T-cell (primary cell): ENCODE results near the gene PLAAT3. TPM values are rescaled to one million over a fixed set of nuclear protein-coding genes. Genes with fewer than 3 reads are reported as not detected.

Experiments
- ATAC-seq, 4 experiments: fragments of 200-7000 bp in 3 of 4; fragments of 150-1000 bp in 1 of 4; cut with Tn5 transposase; replicated peaks in 1 of 4; 1 replicate in 3 of 4; 2 replicates in 1 of 4; pipeline ENCODE4 v1.10.0; 2021; ENCODE audit warnings: moderate library complexity in 3 of 4, mild to moderate bottlenecking in 2 of 4, moderate number of reproducible peaks in 1 of 4
- CTCF ChIA-PET, 2 donors: fragments of 300-600 bp; sonication (Branson Sonifier 250); formaldehyde crosslinking; loops; one replicate each; lab custom pipeline; 2022; ENCODE audit warnings: antibody characterized with exemption in 2 of 2; lab: Charles Lee
- POLR2A ChIA-PET, 2 donors: fragments of 300-600 bp; sonication (Branson Sonifier 250); formaldehyde crosslinking; loops; one replicate each; lab custom pipeline; 2022; ENCODE audit warnings: antibody characterized with exemption in 2 of 2; lab: Charles Lee
- DNase-seq, 35 experiments: peaks; one replicate each; pipeline versions ENCODE4 v3.0.0 to v3.0.0-alpha.2; 2013 to 2023
- H3K27ac ChIP-seq: one replicate; pipeline ENCODE4 v1.5.1; 2013; ENCODE audit warnings: low read length
- H3K27me3 ChIP-seq, 2 experiments: replicated peaks in 1 of 2; 1 replicate in 1 of 2; 2 replicates in 1 of 2; pipeline versions ENCODE4 v1.6.1 to v1.7.0; 2013; ENCODE audit warnings: low read length in 1 of 2, mixed read lengths in 1 of 2; ENCODE audit not compliant: control insufficient read depth in 2 of 2, insufficient read depth in 2 of 2; ENCODE audit errors: extremely low read depth in 1 of 2
- H3K36me3 ChIP-seq, 2 donors: 1 replicate in 1 of 2; 2 replicates in 1 of 2; pipeline versions ENCODE4 v1.6.1 to v1.7.0; 2013; ENCODE audit warnings: low read length in 1 of 2; ENCODE audit not compliant: control insufficient read depth in 2 of 2, insufficient read depth in 1 of 2; ENCODE audit errors: extremely low read depth in 1 of 2
- H3K4me1 ChIP-seq, 2 experiments: 1 replicate in 1 of 2; 2 replicates in 1 of 2; pipeline versions ENCODE4 v1.6.1 to v1.7.0; 2013; ENCODE audit warnings: low read length in 2 of 2, mixed read lengths in 1 of 2; ENCODE audit not compliant: insufficient read depth in 2 of 2, control insufficient read depth in 1 of 2; ENCODE audit errors: extremely low read depth in 1 of 2
- H3K4me3 ChIP-seq, 2 donors: 1 replicate in 1 of 2; 2 replicates in 1 of 2; pipeline versions ENCODE4 v1.5.1 to v1.7.0; 2013; ENCODE audit warnings: mild to moderate bottlenecking in 2 of 2, low read length in 1 of 2, moderate library complexity in 1 of 2; ENCODE audit not compliant: control insufficient read depth in 1 of 2; ENCODE audit errors: extremely low read depth in 1 of 2
- H3K9me3 ChIP-seq: 2 replicates; pipeline ENCODE4 v1.7.0; 2013
- H3K27ac Mint-ChIP-seq, 2 donors: one replicate each; pipeline ENCODE4 v1.8.0; 2020 to 2021; ENCODE audit warnings: mild to moderate bottlenecking in 2 of 2, mixed read lengths in 2 of 2
- H3K27me3 Mint-ChIP-seq, 2 donors: one replicate each; pipeline ENCODE4 v1.8.0; 2021 to 2022; ENCODE audit warnings: mixed read lengths in 2 of 2
- H3K36me3 Mint-ChIP-seq: one replicate; pipeline ENCODE4 v1.8.0; 2021; ENCODE audit warnings: mixed read lengths
- H3K4me1 Mint-ChIP-seq, 3 donors: one replicate each; pipeline ENCODE4 v1.8.0; 2020 to 2022; ENCODE audit warnings: mixed read lengths in 3 of 3, mild to moderate bottlenecking in 1 of 3
- H3K4me3 Mint-ChIP-seq, 3 donors: one replicate each; pipeline ENCODE4 v1.8.0; 2020 to 2022; ENCODE audit warnings: mild to moderate bottlenecking in 3 of 3, mixed read lengths in 3 of 3, moderate library complexity in 3 of 3
- H3K9me3 Mint-ChIP-seq, 3 donors: one replicate each; pipeline ENCODE4 v1.8.0; 2020 to 2022; ENCODE audit warnings: mixed read lengths in 3 of 3
- WGBS: methylation state at CpG from one replicate; pipeline ENCODE4 v1.1.5; 2013; ENCODE audit warnings: missing lambda C conversion rate; ENCODE audit not compliant: insufficient coverage; 5-methylcytosine and 5-hydroxymethylcytosine counted together
- total RNA-seq, 35 experiments: library from RNA in 6 of 35; stranded (reverse) in 6 of 35; fragments of 120-200 nt in 1 of 35; gene quantifications; one replicate each; pipeline versions ENCODE4 v1.2.1 to v1.2.4 and lab custom pipeline; 2013 to 2026

PLAAT3 gene
- total RNA-seq, 5 donors from 2014 or later (not counting 1 experiment from before 2014, with no cell fraction given): 3.7 to 10.0 (median 6.0) TPM

GRCh38 chr11:63612181-63612580 is 2.1 kb downstream of the PLAAT3 start:
- Histone ChIP-seq H3K9me3 (no peaks in the 10 kb centered on the region), H3K36me3 (no peaks in the 10 kb centered on the region), H3K27ac (no peak overlapping the region), H3K4me1 (peaks cover 0 to 15% of the 10 kb centered on the region in 2 experiments), H3K27me3 (peaks cover 0 to 5% of the 10 kb centered on the region in 2 experiments), H3K4me3 (no peak overlapping the region)
- no peaks in the 10 kb centered on the region for H3K36me3 Mint-ChIP-seq
- CTCF ChIA-PET: interaction anchor here in 1 of 2 donors (0.7 kb wide), 1 partner anchor 76 kb away, joined by 3 read pairs; the partner anchor contains the start of gene PLAAT4
- ATAC-seq (no peak), DNase-seq (no peak)
- no peaks in the 10 kb centered on the region for H3K9me3 Mint-ChIP-seq
- no peak overlapping the region for H3K4me3 Mint-ChIP-seq
- H3K4me1 Mint-ChIP-seq: peaks cover 21 to 23% (median 23%) of the 10 kb centered on the region in 3 donors
- POLR2A ChIA-PET: no interaction called here
- H3K27me3 Mint-ChIP-seq: no peaks in the 10 kb centered on the region
- H3K27ac Mint-ChIP-seq: no peak overlapping the region

- CTCF ChIA-PET: no interaction called here
- H3K27ac Mint-ChIP-seq: peak overlapping the region in 1 of 2 donors; percentile 44
- no peak overlapping the region for H3K4me3 Mint-ChIP-seq
Observed at GRCh38 chr11:63611395-63611747, 2.9 kb downstream of the PLAAT3 start.

GRCh38 chr11:63610604-63611394 is 3.4 kb downstream of the PLAAT3 start:
- Histone ChIP-seq H3K27ac (no peak overlapping the region), H3K36me3 (no peaks in the 10 kb centered on the region), H3K4me1 (peaks cover 0 to 15% of the 10 kb centered on the region in 2 experiments), H3K4me3 (no peak overlapping the region), H3K27me3 (peaks cover 0 to 5% of the 10 kb centered on the region in 2 experiments), H3K9me3 (no peaks in the 10 kb centered on the region)
- 88% methylated on average over 7 of the region's 14 CpGs for WGBS
- H3K4me3 Mint-ChIP-seq: no peak overlapping the region
- H3K36me3 Mint-ChIP-seq: no peaks in the 10 kb centered on the region
- peaks cover 21 to 23% (median 23%) of the 10 kb centered on the region in 3 donors for H3K4me1 Mint-ChIP-seq
- H3K27me3 Mint-ChIP-seq: no peaks in the 10 kb centered on the region
- ATAC-seq: no peak
- peak overlapping the region; percentile 44 to 57 for H3K27ac Mint-ChIP-seq
- CTCF ChIA-PET: no interaction called here
- H3K9me3 Mint-ChIP-seq: no peaks in the 10 kb centered on the region
- POLR2A ChIA-PET: no interaction called here
- no peak for DNase-seq

More at GRCh38 chr11:63611395-63611747, 2.9 kb downstream of the PLAAT3 start:
- no peaks in the 10 kb centered on the region for H3K36me3 Mint-ChIP-seq
- peaks cover 0 to 5% of the 10 kb centered on the region in 2 experiments for H3K27me3 ChIP-seq
- ATAC-seq (no peak), DNase-seq (no peak)
- H3K27me3 Mint-ChIP-seq: no peaks in the 10 kb centered on the region
- H3K4me3 ChIP-seq: no peak overlapping the region
- H3K9me3 ChIP-seq: no peaks in the 10 kb centered on the region
- no peaks in the 10 kb centered on the region for H3K9me3 Mint-ChIP-seq
- no peaks in the 10 kb centered on the region for H3K36me3 ChIP-seq
- peaks cover 0 to 15% of the 10 kb centered on the region in 2 experiments for H3K4me1 ChIP-seq
- no peak overlapping the region for H3K27ac ChIP-seq
- WGBS: 100% methylated on average over 1 of the region's 1 CpG
- peaks cover 21 to 23% (median 23%) of the 10 kb centered on the region in 3 donors for H3K4me1 Mint-ChIP-seq
- POLR2A ChIA-PET: no interaction called here

- Histone ChIP-seq H3K27me3 (peaks cover 0 to 5% of the 10 kb centered on the region in 2 experiments), H3K36me3 (no peaks in the 10 kb centered on the region), H3K4me1 (peaks cover 0 to 15% of the 10 kb centered on the region in 2 experiments), H3K27ac (no peak overlapping the region), H3K4me3 (no peak overlapping the region), H3K9me3 (no peaks in the 10 kb centered on the region)
- ATAC-seq (no peak), DNase-seq (no peak)
- Mint-ChIP-seq H3K4me1 (peaks cover 21 to 23% (median 23%) of the 10 kb centered on the region in 3 donors), H3K4me3 (no peak overlapping the region), H3K36me3 (no peaks in the 10 kb centered on the region), H3K9me3 (no peaks in the 10 kb centered on the region), H3K27ac (peak overlapping the region; percentile 13 to 36), H3K27me3 (no peaks in the 10 kb centered on the region)
- WGBS: 95% methylated on average over 8 of the region's 14 CpGs
- ChIA-PET CTCF (interaction anchor here (0.6 to 1.2 kb wide), 2 partner anchors 11 to 24 kb away, joined by 3 read pairs; no protein-coding TSS in a partner anchor), POLR2A (no interaction called here)
Observed at GRCh38 chr11:63609971-63610580, 4.2 kb downstream of the PLAAT3 start.

GRCh38 chr11:63609536-63609935 is 4.7 kb downstream of the PLAAT3 start:
- H3K27me3 Mint-ChIP-seq: no peaks in the 10 kb centered on the region
- H3K4me3 Mint-ChIP-seq: no peak overlapping the region
- ChIA-PET CTCF (interaction anchor here in 1 of 2 donors (1.2 kb wide), 1 partner anchor 12 kb away, joined by 3 read pairs; no protein-coding TSS in a partner anchor), POLR2A (no interaction called here)
- no peaks in the 10 kb centered on the region for H3K9me3 Mint-ChIP-seq
- no peaks in the 10 kb centered on the region for H3K9me3 ChIP-seq
- peaks cover 0 to 13% of the 10 kb centered on the region in 2 experiments for H3K4me1 ChIP-seq
- H3K4me1 Mint-ChIP-seq: peaks cover 19 to 23% (median 21%) of the 10 kb centered on the region in 3 donors
- H3K36me3 ChIP-seq: no peaks in the 10 kb centered on the region
- ATAC-seq (no peak), DNase-seq (no peak)
- no peaks in the 10 kb centered on the region for H3K36me3 Mint-ChIP-seq
- H3K4me3 ChIP-seq: no peak overlapping the region
- peaks cover 0 to 5% of the 10 kb centered on the region in 2 experiments for H3K27me3 ChIP-seq
- WGBS: 80% methylated on average over 1 of the region's 4 CpGs
- H3K27ac ChIP-seq: no peak overlapping the region
- peak overlapping the region in 1 of 2 donors; percentile 66 for H3K27ac Mint-ChIP-seq
